Common myeloid progenitor, CD34-positive (primary cell): ENCODE results near the gene NFATC4.
A peak's percentile ranks its signal among the peaks of the same experiment; 100 is the strongest.

Source experiments
- CTCF ChIA-PET: fragments of 350-600 bp; sonication (Branson Sonifier 250); formaldehyde crosslinking; loops from one replicate; lab custom pipeline; 2021; ENCODE audit warnings: antibody characterized with exemption; lab: Charles Lee
- POLR2A ChIA-PET: fragments of 350-600 bp; sonication (Branson Sonifier 250); formaldehyde crosslinking; loops from one replicate; lab custom pipeline; 2021; ENCODE audit warnings: antibody characterized with exemption; lab: Charles Lee
- DNase-seq, 3 donors: peaks; one replicate each; pipeline versions ENCODE4 v3.0.0 to v3.0.0-alpha.2; 2013
- H3K27ac ChIP-seq, 2 experiments: 1 replicate in 1 of 2; 2 replicates in 1 of 2; pipeline ENCODE4 v1.7.0; 2013; ENCODE audit warnings: inconsistent platforms in 2 of 2, low read length in 2 of 2, mild to moderate bottlenecking in 2 of 2, low read depth in 1 of 2, moderate library complexity in 1 of 2; ENCODE audit not compliant: severe bottlenecking in 2 of 2, insufficient read depth in 1 of 2, poor library complexity in 1 of 2
- H3K27me3 ChIP-seq, 5 experiments: replicated peaks in 2 of 5; 1 replicate in 3 of 5; 2 replicates in 2 of 5; pipeline versions ENCODE4 v1.6.1 to v1.7.0; 2013; ENCODE audit warnings: low read length in 4 of 5, mild to moderate bottlenecking in 2 of 5, moderate library complexity in 2 of 5, inconsistent platforms in 1 of 5; ENCODE audit not compliant: insufficient read depth in 5 of 5, control insufficient read depth in 4 of 5
- H3K36me3 ChIP-seq, 4 experiments: 1 replicate in 2 of 4; 2 replicates in 2 of 4; pipeline versions ENCODE4 v1.6.1 to v1.7.0; 2013; ENCODE audit warnings: low read length in 3 of 4, control low read depth in 1 of 4, mild to moderate bottlenecking in 1 of 4; ENCODE audit not compliant: control insufficient read depth in 4 of 4, insufficient read depth in 4 of 4
- H3K4me1 ChIP-seq, 4 experiments: 1 replicate in 3 of 4; 2 replicates in 1 of 4; pipeline versions ENCODE4 v1.6.1 to v1.7.1; 2013; ENCODE audit warnings: low read length in 3 of 4, mild to moderate bottlenecking in 3 of 4, control low read depth in 1 of 4, inconsistent platforms in 1 of 4, moderate library complexity in 1 of 4; ENCODE audit not compliant: control insufficient read depth in 4 of 4, insufficient read depth in 4 of 4; ENCODE audit errors: control extremely low read depth in 1 of 4
- H3K4me3 ChIP-seq, 7 experiments: 1 replicate in 4 of 7; 2 replicates in 3 of 7; pipeline versions ENCODE4 v1.5.1 to v1.7.0; 2013; ENCODE audit warnings: mild to moderate bottlenecking in 7 of 7, low read length in 6 of 7, moderate library complexity in 6 of 7, inconsistent platforms in 2 of 7, low read depth in 2 of 7, control low read depth in 1 of 7; ENCODE audit not compliant: insufficient read depth in 4 of 7, control insufficient read depth in 1 of 7; ENCODE audit errors: extremely low read depth in 1 of 7
- H3K9me3 ChIP-seq, 5 experiments: 1 replicate in 4 of 5; 2 replicates in 1 of 5; pipeline versions ENCODE4 v1.6.1 to v1.7.1; 2013; ENCODE audit warnings: low read length in 4 of 5, mild to moderate bottlenecking in 2 of 5, inconsistent platforms in 1 of 5, low read depth in 1 of 5, moderate library complexity in 1 of 5; ENCODE audit not compliant: control insufficient read depth in 4 of 5, insufficient read depth in 2 of 5; ENCODE audit errors: control extremely low read depth in 1 of 5
- WGBS: methylation state at CpG from one replicate; pipeline ENCODE4 v1.1.5; 2013; ENCODE audit not compliant: insufficient coverage; 5-methylcytosine and 5-hydroxymethylcytosine counted together

Gene NFATC4

GRCh38 chr14:24364841-24365240 is 3.1 kb upstream of the NFATC4 start:
- 83% methylated on average over 1 of the region's 1 CpG for WGBS
- no peak for DNase-seq
- CTCF ChIA-PET = interaction anchor here (0.7 to 2.3 kb wide), 25 partner anchors 11 to 149 kb away, joined by 3 to 81 read pairs (median 10); partner anchors contain the start of genes ADCY4, CBLN3, KHNYN and MDP1
- peaks cover 0 to 33% (median 32%) of the 10 kb centered on the region in 4 experiments for H3K4me1 ChIP-seq
- H3K36me3 ChIP-seq = no peaks in the 10 kb centered on the region
- H3K27me3 ChIP-seq = peaks cover 0 to 23% (median 6%) of the 10 kb centered on the region in 5 experiments
- POLR2A ChIA-PET = interaction anchor here (2.4 kb wide), 1 partner anchor 65 kb away, joined by 7 read pairs; the partner anchor contains the start of genes CBLN3 and KHNYN
- no peak overlapping the region for H3K4me3 ChIP-seq
- H3K27ac ChIP-seq = no peak overlapping the region
- H3K9me3 ChIP-seq = peaks cover 0 to 2% (median 0%) of the 10 kb centered on the region in 5 experiments

- Histone ChIP-seq H3K36me3 (no peaks in the 10 kb centered on the region), H3K9me3 (no peaks in the 10 kb centered on the region), H3K4me1 (peaks cover 0 to 33% (median 32%) of the 10 kb centered on the region in 4 experiments), H3K4me3 (peak overlapping the region in 1 of 7 experiments; percentile 69), H3K27me3 (peaks cover 0 to 23% (median 6%) of the 10 kb centered on the region in 5 experiments), H3K27ac (no peak overlapping the region)
- 1% methylated on average over 17 of the region's 28 CpGs for WGBS
- peak; percentile 95 to 98 (median 97) for DNase-seq
- ChIA-PET CTCF (interaction anchor here (0.7 to 2.3 kb wide), 33 partner anchors 10 to 150 kb away, joined by 3 to 81 read pairs (median 5); partner anchors contain the start of genes ADCY4, CBLN3, KHNYN and MDP1), POLR2A (interaction anchor here (0.7 to 2.4 kb wide), 5 partner anchors 24 to 71 kb away, joined by 4 to 8 read pairs (median 6); partner anchors contain the start of genes CBLN3 and KHNYN)
These were observed 2.2 kb upstream of the NFATC4 start for GRCh38 chr14:24365600-24366412.

GRCh38 chr14:24366413-24366720 is 1.6 kb upstream of the NFATC4 start:
- Histone ChIP-seq H3K4me1 (peaks cover 0 to 33% (median 32%) of the 10 kb centered on the region in 4 experiments), H3K36me3 (no peaks in the 10 kb centered on the region), H3K4me3 (peak overlapping the region in 4 of 7 experiments; percentile 23 to 69 (median 57)), H3K27ac (no peak overlapping the region), H3K27me3 (peaks cover 0 to 23% (median 6%) of the 10 kb centered on the region in 5 experiments), H3K9me3 (no peaks in the 10 kb centered on the region)
- 0% methylated on average over 3 of the region's 16 CpGs for WGBS
- ChIA-PET POLR2A (interaction anchor here (1.0 to 2.4 kb wide), 3 partner anchors 64 to 70 kb away, joined by 4 to 7 read pairs (median 6); partner anchors contain the start of genes CBLN3 and KHNYN), CTCF (interaction anchor here (0.7 to 2.3 kb wide), 22 partner anchors 10 to 124 kb away, joined by 3 to 81 read pairs (median 11); partner anchors contain the start of genes ADCY4, CBLN3, KHNYN and NYNRIN)
- DNase-seq = no peak

GRCh38 chr14:24366721-24367513 is 1.1 kb upstream of the NFATC4 start:
- CTCF ChIA-PET = interaction anchor here (0.7 to 2.3 kb wide), 17 partner anchors 10 to 70 kb away, joined by 3 to 81 read pairs (median 12); partner anchors contain the start of genes ADCY4, CBLN3, KHNYN and NYNRIN
- Histone ChIP-seq H3K4me1 (peaks cover 0 to 33% (median 32%) of the 10 kb centered on the region in 4 experiments), H3K36me3 (no peaks in the 10 kb centered on the region), H3K4me3 (peak overlapping the region in 6 of 7 experiments; percentile 23 to 69 (median 46)), H3K27me3 (peaks cover 0 to 23% (median 6%) of the 10 kb centered on the region in 5 experiments), H3K9me3 (no peaks in the 10 kb centered on the region), H3K27ac (no peak overlapping the region)
- POLR2A ChIA-PET = interaction anchor here (1.0 to 2.4 kb wide), 3 partner anchors 63 to 69 kb away, joined by 4 to 7 read pairs (median 6); partner anchors contain the start of genes CBLN3 and KHNYN
- DNase-seq = peak in 2 of 3 donors; percentile 34 to 48
- WGBS = 4% methylated on average over 18 of the region's 40 CpGs

GRCh38 chr14:24368212-24368561 is 203 bp downstream of the NFATC4 start:
- Histone ChIP-seq H3K27me3 (peaks cover 0 to 23% (median 6%) of the 10 kb centered on the region in 5 experiments), H3K27ac (no peak overlapping the region), H3K9me3 (no peaks in the 10 kb centered on the region), H3K36me3 (no peaks in the 10 kb centered on the region), H3K4me3 (peak overlapping the region in 6 of 7 experiments; percentile 46 to 69 (median 55)), H3K4me1 (peaks cover 0 to 33% (median 32%) of the 10 kb centered on the region in 4 experiments)
- ChIA-PET POLR2A (interaction anchor here (0.6 to 1.1 kb wide), 2 partner anchors 36 to 63 kb away, joined by 3 read pairs; no protein-coding TSS in a partner anchor), CTCF (interaction anchor here (1.0 to 1.8 kb wide), 4 partner anchors 36 to 93 kb away, joined by 3 to 9 read pairs (median 4); no protein-coding TSS in a partner anchor)
- no peak for DNase-seq
- WGBS = 0% methylated on average over 6 of the region's 15 CpGs

GRCh38 chr14:24368562-24369252 is 723 bp downstream of the NFATC4 start:
- peak overlapping the region; percentile 21 to 69 (median 55) for H3K4me3 ChIP-seq
- POLR2A ChIA-PET = interaction anchor here (0.6 to 1.1 kb wide), 2 partner anchors 37 to 63 kb away, joined by 3 read pairs; no protein-coding TSS in a partner anchor
- peaks cover 0 to 33% (median 32%) of the 10 kb centered on the region in 4 experiments for H3K4me1 ChIP-seq
- no peak overlapping the region for H3K27ac ChIP-seq
- 3% methylated on average over 27 of the region's 52 CpGs for WGBS
- CTCF ChIA-PET = interaction anchor here (1.0 to 3.2 kb wide), 5 partner anchors 35 to 93 kb away, joined by 3 to 18 read pairs (median 4); no protein-coding TSS in a partner anchor
- peaks cover 0 to 23% (median 6%) of the 10 kb centered on the region in 5 experiments for H3K27me3 ChIP-seq
- H3K36me3 ChIP-seq = no peaks in the 10 kb centered on the region
- H3K9me3 ChIP-seq = no peaks in the 10 kb centered on the region
- peak; percentile 76 to 93 (median 92) for DNase-seq
